Measurements from ENCODE around the gene SIRT2. TPM values are rescaled to one million over a fixed set of nuclear protein-coding genes. Genes with fewer than 3 reads are reported as not detected.

The SIRT2 gene
- total and polyA plus RNA-seq, 2 of the 8 experiments (the other 6 are each of a cell fraction or from before 2014, with no cell fraction given), result 6.5 to 10.0 TPM

- FAIRE-seq, result no peak
- 96% methylated on average over 12 of the region's 12 CpGs; no CpG with 5 or more reads in 1 of the 2 experiments for WGBS, 2 experiments (ENCODE audit: extremely low coverage in 1 of 2, insufficient coverage in 1 of 2, insufficient read length in 1 of 2, insufficient replicate concordance in 2 of 2, low coverage in 1 of 2, low lambda C conversion rate in 2 of 2, missing lambda C conversion rate in 1 of 2)
- Histone ChIP-seq H4K5ac (ENCODE audit: insufficient read length, low read depth, low read length) (no peak overlapping the region), H3K4ac (replicated peaks; ENCODE audit: insufficient read length, low read depth, low read length) (no peak overlapping the region), H4K20me1 (replicated peaks in 1 of 2; ENCODE audit: control insufficient read depth in 1 of 2, insufficient read depth in 2 of 2, low read length in 2 of 2) (peaks cover 32 to 45% of the 10 kb centered on the region in 2 experiments), H4K91ac (replicated peaks; ENCODE audit: insufficient read length, low read length) (no peak overlapping the region), H3K9ac (replicated peaks in 1 of 4; ENCODE audit: extremely low read depth in 1 of 4, low read depth in 3 of 4, low read length in 3 of 4) (no peak overlapping the region), H3K23ac (ENCODE audit: insufficient read length) (no peak overlapping the region), H2AK5ac (ENCODE audit: low read depth, low read length) (no peak overlapping the region), H3K56ac (replicated peaks; ENCODE audit: insufficient read length, low read depth, low read length) (no peak overlapping the region), H2BK20ac (ENCODE audit: low read length) (no peak overlapping the region), H3K23me2 (ENCODE audit: low read depth, low read length) (no peaks in the 10 kb centered on the region), H2AFZ (ENCODE audit: low read length) (no peak overlapping the region), H3K27me3 (replicated peaks in 1 of 4; ENCODE audit: control insufficient read depth in 3 of 4, extremely low read depth in 1 of 4, insufficient read depth in 3 of 4, low read length in 3 of 4) (no peaks in the 10 kb centered on the region; a peak in 1 of 7 replicates), H4K8ac (ENCODE audit: extremely low read depth, insufficient read depth, low read length) (peak overlapping the region; percentile 76; the same call in 1 of the 2 replicates), H3K36me3 (ENCODE audit: control insufficient read depth in 2 of 4, insufficient read depth in 4 of 4, low read length in 3 of 4) (peaks cover 76 to 89% (median 83%) of the 10 kb centered on the region in 4 experiments), H2BK120ac (replicated peaks; ENCODE audit: low read depth, low read length) (no peak overlapping the region), H2BK12ac (ENCODE audit: low read depth, low read length) (no peak overlapping the region), H3K79me1 (ENCODE audit: low read depth, low read length) (peaks cover 7% of the 10 kb centered on the region; the same call in 1 of the 2 replicates), H2BK15ac (ENCODE audit: low read length) (no peak overlapping the region), H3K14ac (ENCODE audit: insufficient read length) (no peak overlapping the region), H3K79me2 (ENCODE audit: control insufficient read depth in 1 of 2, insufficient read depth in 2 of 2, low read length in 2 of 2) (peaks cover 0 to 30% of the 10 kb centered on the region in 2 experiments; a peak in 2 of 4 replicates), H3K4me2 (ENCODE audit: insufficient read depth in 1 of 2, low read depth in 2 of 2, low read length in 2 of 2) (no peak overlapping the region), H3K4me3 (ENCODE audit: extremely low read depth in 1 of 4, insufficient read depth in 2 of 4, low read depth in 3 of 4, low read length in 4 of 4) (no peak overlapping the region), H2BK5ac (ENCODE audit: low read depth, low read length) (no peak overlapping the region; the same call in 1 of the 2 replicates), H3K27ac (ENCODE audit: low read depth, low read length) (no peak overlapping the region; the same call in 1 of the 2 replicates), H3K4me1 (replicated peaks in 1 of 4; ENCODE audit: control insufficient read depth in 3 of 4, insufficient read depth in 4 of 4, low read length in 3 of 4) (no peaks in the 10 kb centered on the region), H3K9me3 (ENCODE audit: insufficient read depth in 2 of 2, low read depth in 1 of 2, low read length in 1 of 2) (no peaks in the 10 kb centered on the region), H3K18ac (ENCODE audit: extremely low read depth, low read length) (no peak overlapping the region)
- no peak for DNase-seq (ENCODE audit: low read depth in 1 of 2, low spot score in 2 of 2)
- peak in 1 of 2 experiments; percentile 62; a peak in 1 of 3 replicates for TF ChIP-seq POLR2A (IDR thresholded peaks at IDR 0.05; ENCODE audit: control extremely low read depth in 1 of 2, low read depth in 2 of 2, low read length in 2 of 2)
- peak; percentile 34; the same call in 1 of the 2 replicates for TF ChIP-seq POLR2AphosphoS5 (IDR thresholded peaks at IDR 0.05; ENCODE audit: low read depth, low read length)
- TF ChIP-seq CEBPB (IDR thresholded peaks at IDR 0.05; ENCODE audit: low read depth, low read length), result no peak
- no peak for TF ChIP-seq SUZ12 (IDR thresholded peaks at IDR 0.05; ENCODE audit: low read length)
- ChIA-PET CTCF (ENCODE audit: partially characterized antibody) (interaction anchor here (0.6 to 1.5 kb wide), 2 partner anchors 49 to 500 kb away, joined by 3 to 4 read pairs; no protein-coding TSS in a partner anchor), POLR2A (ENCODE audit: partially characterized antibody) (interaction anchor here (0.6 to 14.2 kb wide), 20 partner anchors 7 to 105 kb away, joined by 3 to 376 read pairs (median 4); partner anchors contain the start of genes CAPN12, HNRNPL, MRPS12 and SARS2)
Measured at GRCh38 chr19:38838986-38839761, 60.2 kb downstream of the SIRT2 start.

Measured in H1 (cell line).